Measurements from ENCODE around the gene PFN3.
"Not testable (repeated sequence)": the region's sequence is repeated elsewhere in the genome, so short reads cannot be mapped to it uniquely, and the experiment has no call there.

PFN3 gene

GRCh38 chr5:177361418-177362291 lies 38.8 kb downstream of the PFN3 start:
- DNase-seq (ENCODE audit: low read depth in 3 of 3) = no peak

GRCh38 chr5:177360740-177361139 lies 39.7 kb downstream of the PFN3 start:
- not testable (repeated sequence) for DNase-seq (ENCODE audit: low read depth in 3 of 3)

GRCh38 chr5:177359860-177360259 lies 40.6 kb downstream of the PFN3 start:
- no peak for DNase-seq (ENCODE audit: low read depth in 3 of 3)

- DNase-seq (ENCODE audit: low read depth in 3 of 3) = no peak
These were observed 41.0 kb downstream of the PFN3 start for GRCh38 chr5:177359451-177359851.

GRCh38 chr5:177358370-177358819 lies 42.1 kb downstream of the PFN3 start:
- DNase-seq (ENCODE audit: low read depth in 3 of 3) = no peak

- DNase-seq (ENCODE audit: low read depth in 3 of 3) = peak in 2 of 3 experiments; percentile 29 to 54
These were observed 42.8 kb downstream of the PFN3 start, which contains the start of gene RGS14 for GRCh38 chr5:177357459-177358351. Gene RGS14, plus strand, starts transcription at chr5:177357924. Its CDS starts 101 bp downstream, at chr5:177358025.

GRCh38 chr5:177357146-177357458 lies 43.4 kb downstream of the PFN3 start:
- no peak for DNase-seq (ENCODE audit: low read depth in 3 of 3)

GRCh38 chr5:177356746-177357145 lies 43.7 kb downstream of the PFN3 start:
- no peak for DNase-seq (ENCODE audit: low read depth in 3 of 3)

GRCh38 chr5:177355868-177356168 lies 44.6 kb downstream of the PFN3 start:
- DNase-seq (ENCODE audit: low read depth in 3 of 3) = no peak

- no peak for DNase-seq (ENCODE audit: low read depth in 3 of 3)
These were observed 45.1 kb downstream of the PFN3 start for GRCh38 chr5:177355162-177355867.

GRCh38 chr5:177354711-177355110 lies 45.8 kb downstream of the PFN3 start:
- DNase-seq (ENCODE audit: low read depth in 3 of 3) = no peak

- DNase-seq (ENCODE audit: low read depth in 3 of 3) = no peak
These were observed 46.2 kb downstream of the PFN3 start for GRCh38 chr5:177354256-177354655.

- DNase-seq (ENCODE audit: low read depth in 3 of 3) = no peak
These were observed 47.4 kb downstream of the PFN3 start for GRCh38 chr5:177353093-177353492.

- DNase-seq (ENCODE audit: low read depth in 3 of 3) = peak; percentile 76 to 90 (median 83)
These were observed 48.8 kb downstream of the PFN3 start, which contains the start of gene LMAN2 for GRCh38 chr5:177351392-177352329. Gene LMAN2, minus strand, starts transcription at chr5:177351668. Its CDS starts 21 bp downstream, at chr5:177351647.

GRCh38 chr5:177350776-177351391 lies 49.6 kb downstream of the PFN3 start:
- DNase-seq (ENCODE audit: low read depth in 3 of 3) = no peak
